ENCODE measurements around the gene WFDC2.
"Not testable (repeated sequence)": the region's sequence is repeated elsewhere in the genome, so short reads cannot be mapped to it uniquely, and the experiment has no call there.

WFDC2 gene

DNA sequence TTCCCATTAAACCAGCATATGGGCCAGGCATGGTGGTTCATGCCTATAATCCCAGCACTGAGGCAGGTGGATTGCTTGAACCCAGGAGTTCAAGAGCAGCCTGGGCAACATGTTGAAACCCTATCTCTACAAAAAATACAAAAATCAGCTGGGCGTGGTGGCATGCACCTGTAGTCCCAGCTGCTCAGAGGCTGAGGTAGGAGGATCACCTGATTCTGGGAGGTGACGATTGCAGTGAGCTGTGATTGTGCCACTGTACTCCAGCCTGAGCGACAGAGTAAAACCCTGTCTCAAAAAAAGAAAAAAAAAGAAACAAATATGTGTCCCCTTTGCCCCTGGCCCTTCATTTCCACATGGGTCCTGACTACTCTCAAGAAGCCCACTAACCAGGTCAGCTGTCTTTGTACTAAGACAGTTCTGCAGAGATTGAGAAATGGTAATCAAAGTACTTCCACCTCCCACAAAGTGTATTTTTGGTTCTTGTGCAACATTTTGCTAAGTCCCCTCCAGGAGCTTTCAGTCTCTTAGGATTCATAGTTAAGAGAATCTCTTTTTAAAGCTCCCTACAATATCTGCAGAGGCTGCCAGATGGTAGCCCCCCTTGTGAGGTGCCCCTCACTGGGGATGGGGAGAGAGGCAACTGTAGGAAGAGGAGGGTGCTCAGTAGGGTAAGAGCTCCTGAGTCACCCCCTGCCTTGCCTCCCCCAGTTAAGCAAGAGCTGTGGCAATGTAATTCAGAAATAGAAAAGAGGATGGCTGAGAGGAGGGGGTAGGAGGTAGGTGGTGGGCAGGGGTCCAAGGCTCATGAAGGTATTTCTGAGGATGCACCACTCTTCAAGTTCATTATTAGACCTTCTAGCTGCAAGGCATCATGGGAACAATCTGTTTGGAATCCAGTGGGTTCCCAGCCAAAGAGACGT lies 16.5 kb upstream of the WFDC2 start:
- DNase-seq, result no peak

DNA sequence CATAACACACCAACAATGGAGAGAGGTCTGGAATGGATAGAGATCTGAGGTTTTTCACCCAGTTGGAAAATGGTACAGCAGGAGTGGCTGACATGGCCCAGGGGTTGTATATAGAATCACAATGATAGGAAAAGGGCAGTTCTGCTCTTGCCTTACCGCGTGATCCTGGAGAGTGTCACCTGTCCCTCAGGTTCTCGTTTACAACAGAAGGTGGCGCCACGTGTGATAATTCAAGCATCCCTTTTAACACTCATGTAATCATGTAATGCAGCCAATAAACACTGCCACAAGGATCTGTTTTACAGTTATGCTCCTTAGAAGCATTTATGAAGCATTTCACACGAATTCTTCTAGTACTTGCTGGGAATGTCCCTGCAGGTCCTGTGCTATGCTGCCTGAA lies 12.9 kb upstream of the WFDC2 start:
- DNase-seq, result no peak

DNA sequence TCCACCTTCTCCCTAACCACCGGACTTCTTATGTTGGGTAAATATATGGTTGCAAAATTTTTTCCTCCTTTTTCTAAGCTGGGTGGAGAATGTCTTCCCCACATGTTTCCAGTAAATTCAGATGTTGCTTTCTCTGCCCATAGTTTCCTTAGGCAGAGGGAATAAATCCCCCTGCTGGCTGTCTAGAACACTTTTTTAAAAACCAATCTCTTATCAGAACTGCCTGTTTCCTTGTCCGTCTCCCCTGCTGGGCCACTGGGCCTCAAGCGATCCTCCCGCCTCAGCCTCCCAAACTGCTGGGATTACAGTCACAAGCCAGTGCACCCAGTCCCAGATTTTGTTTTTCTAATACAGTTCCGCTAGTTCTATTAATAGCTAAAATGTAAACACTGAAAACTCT lies 9.9 kb upstream of the WFDC2 start:
- DNase-seq, result no peak

DNA sequence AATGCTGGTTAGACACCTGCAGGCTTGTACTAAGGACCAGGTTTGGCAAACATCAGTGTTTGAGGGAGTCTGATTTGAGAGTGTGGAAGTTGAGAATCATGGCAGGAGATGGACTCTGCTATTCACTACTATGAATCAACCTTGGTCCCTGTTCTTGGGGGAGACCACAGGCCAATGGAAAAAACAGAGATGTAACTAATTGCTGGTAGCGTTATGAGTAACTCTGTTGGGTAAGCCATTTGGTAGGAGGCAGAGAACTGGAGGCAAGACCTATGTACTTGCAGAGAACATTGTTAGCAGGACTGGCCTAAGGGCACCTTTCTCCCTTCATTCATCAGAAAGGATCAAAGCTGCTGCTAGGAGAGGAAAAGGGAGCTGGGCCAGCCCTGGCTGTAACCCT lies 8.3 kb upstream of the WFDC2 start:
- DNase-seq, result no peak

DNA sequence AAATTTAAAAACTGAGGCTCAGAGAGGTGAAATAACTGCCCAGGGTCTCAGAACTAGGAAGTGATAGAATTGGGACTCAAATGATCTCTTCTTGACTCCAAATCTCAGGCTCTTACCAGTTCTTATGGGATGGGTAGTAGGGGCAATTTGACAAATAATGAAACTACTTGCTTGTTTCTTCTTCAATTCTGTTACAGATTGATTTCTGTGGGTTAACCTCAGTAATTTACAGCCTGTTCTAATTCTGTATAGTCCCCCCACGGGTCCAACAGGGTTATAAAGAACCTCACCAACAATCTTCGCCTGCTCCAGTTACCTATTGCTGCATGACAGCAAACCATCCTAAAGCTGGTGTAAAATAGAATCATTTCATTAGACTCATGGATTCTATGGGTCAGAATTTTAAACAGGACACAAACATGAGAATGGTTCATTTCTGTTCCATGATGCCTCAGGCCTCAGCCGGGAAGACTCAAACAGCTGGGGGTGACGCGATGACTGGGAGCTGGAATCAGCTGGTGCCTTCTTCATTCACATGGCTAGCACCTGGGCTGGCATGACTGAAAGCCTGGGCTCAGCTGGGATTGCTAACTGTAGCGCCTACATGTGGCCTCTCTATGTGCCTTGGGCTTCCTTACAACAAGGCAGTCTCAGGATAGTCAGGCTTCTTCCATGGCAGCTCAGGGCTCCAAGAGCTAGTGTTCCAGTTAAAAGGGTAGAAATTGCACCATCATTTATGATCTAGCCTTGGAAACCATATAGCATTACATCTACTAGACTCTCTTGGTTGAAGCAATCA lies 6.6 kb upstream of the WFDC2 start:
- no peak for DNase-seq

DNA sequence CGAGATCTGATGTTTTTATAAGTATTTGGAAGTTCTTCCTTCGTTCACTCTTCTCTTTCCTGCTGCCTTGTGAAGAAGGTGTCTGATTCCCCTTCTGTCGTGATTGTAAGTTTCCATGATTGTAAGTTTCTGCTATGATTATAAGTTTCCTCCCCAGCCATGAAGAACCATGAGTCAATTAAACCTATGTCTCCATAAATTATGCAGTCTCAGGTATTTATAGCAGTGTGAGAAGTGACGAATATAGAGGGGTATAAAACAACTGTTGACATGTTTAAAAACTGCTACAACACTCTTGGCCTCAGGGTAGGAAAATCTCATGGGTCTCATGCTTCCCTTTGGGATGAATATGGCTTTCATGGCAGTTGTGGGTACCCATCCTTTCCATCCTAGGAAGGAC lies 5.8 kb upstream of the WFDC2 start:
- no peak for DNase-seq

DNA sequence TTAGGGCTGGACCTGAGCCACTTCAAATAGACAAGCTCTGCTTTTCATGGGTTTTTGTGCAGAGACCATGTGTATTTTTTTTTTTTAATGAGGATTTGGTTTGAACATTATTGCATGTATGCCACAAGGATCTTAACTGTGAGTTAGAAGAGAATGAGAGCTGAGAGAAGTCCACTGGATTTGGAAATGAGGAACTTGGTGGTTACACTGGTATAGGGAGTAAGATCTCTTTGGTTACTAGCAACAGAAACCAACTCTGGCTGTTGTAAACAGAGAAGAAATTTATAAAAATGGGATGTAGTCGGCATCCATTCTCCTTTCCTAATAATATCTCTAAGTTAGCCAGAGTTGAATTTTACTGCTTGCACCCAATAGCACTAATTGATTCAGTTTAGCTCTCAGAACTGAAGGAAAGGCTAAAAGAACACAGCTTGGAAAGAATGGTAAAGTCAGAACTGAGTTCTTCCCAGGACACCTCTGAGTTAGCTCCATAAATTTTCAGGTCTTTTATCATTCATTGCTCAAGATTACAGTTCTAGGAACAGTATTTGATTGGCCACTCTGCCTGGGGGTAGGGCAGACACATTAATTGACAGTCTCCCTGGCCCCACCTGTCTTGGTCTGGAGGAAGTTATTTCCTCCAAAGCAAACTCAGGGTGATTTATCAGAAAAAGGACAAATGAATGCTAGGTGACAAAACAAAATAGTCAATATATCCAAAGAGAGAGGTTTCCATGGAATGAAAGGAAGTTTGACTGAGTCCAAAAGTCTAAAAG lies 3.9 kb upstream of the WFDC2 start:
- DNase-seq, result no peak

DNA sequence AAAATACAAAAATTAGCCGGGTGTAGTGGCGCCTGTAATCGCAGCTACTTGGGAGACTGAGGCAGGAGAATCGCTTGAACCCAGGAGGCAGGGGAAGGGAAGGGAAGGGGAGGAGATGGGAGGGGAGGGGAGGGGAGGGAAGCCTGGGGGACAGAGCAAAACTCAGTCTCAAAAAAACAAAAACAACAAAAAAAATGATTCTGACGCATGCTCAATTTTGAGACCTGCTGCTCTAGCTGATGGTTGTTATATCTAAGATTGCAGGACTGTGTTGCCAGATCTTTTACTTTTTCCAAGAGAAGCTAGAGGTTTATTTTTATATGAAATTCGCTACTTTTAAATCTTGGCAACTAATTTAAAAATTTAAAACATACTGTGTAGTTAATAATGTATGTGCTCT lies 2.4 kb upstream of the WFDC2 start:
- DNase-seq, result no peak

DNA sequence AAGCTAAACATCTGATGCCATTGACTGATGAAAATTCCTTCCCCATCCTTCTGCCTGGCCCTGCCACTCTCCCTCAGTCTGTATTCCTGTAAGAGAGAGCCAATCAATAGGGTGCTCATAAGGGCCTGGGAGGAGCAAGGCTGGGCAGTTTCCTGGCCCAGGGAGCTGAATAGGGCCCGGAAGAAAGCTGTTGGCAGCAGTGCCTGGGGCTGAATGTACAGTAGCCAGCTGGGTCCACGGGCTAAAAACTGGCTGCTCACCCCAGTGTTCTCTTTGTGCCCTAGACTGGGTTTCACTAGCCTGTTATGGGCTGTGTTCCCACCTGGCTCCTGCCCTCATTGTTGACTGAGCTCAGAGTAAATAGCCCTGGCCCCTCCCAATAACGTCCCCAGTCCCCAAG lies 1.7 kb upstream of the WFDC2 start:
- DNase-seq, result no peak

DNA sequence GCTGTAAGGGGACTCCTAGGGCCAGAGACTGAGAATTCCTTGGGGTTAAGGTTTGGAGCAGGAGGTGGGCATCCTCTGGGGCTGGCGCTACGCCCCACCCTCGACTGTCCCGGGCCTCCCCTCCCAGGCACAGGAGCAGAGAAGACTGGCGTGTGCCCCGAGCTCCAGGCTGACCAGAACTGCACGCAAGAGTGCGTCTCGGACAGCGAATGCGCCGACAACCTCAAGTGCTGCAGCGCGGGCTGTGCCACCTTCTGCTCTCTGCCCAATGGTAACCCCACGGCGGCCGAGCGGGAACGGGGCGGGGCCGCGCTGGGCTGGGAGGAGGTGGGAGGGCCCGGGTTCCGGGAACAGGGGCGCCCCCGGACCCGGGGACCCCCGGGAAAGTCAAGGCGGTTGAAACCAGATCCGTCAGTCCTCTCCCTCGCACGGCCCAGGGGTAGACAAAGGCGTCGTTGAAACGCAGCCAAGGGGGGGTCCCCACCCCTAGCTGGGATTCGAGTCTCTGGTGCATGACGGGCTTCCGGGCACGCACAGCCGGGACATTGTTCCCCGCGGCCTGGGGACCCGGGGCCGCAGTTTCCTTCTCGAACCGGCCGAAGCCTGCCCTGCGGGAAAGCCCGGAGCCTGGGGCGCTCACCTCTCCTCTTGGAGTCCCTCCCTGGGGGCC lies 844 bp downstream of the WFDC2 start:
- DNase-seq, result no peak

DNA sequence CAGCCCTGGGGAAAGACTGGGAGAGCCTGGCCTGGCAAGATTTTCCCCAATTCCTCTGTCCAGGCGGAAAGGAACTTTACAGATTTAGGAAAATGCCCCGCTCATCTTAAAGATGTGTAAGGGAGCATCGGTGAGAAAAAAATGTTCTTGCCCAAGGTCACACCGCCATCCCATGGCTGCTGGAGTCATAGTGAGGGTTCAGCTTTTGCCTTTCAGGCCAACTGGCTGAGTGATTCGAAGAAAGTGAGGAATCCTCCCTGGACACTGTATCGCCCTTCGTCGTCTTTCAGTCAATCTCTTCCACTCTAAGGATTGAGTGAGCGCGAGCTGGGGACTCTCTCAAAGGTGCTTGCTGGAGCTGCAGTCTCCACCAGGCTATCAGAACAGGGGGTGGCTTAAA lies 1.4 kb downstream of the WFDC2 start:
- no peak for DNase-seq

DNA sequence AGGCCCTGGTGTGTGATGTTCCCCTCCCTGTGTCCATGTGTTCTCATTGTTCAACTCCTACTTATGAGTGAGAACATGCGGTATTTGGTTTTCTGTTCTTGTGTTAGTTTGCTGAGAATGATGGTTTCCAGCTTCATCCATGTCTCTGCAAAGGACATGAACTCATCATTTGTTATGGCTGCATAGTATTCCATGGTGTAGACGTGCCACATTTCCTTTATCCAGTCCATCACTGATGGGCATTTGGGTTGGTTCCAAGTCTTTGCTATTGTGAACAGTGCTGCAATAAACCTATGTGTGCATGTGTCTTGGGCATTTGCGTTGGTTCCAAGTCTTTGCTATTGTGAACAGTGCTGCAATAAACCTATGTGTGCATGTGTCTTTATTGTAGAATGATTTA lies 2.7 kb downstream of the WFDC2 start:
- DNase-seq, result not testable (repeated sequence)

DNA sequence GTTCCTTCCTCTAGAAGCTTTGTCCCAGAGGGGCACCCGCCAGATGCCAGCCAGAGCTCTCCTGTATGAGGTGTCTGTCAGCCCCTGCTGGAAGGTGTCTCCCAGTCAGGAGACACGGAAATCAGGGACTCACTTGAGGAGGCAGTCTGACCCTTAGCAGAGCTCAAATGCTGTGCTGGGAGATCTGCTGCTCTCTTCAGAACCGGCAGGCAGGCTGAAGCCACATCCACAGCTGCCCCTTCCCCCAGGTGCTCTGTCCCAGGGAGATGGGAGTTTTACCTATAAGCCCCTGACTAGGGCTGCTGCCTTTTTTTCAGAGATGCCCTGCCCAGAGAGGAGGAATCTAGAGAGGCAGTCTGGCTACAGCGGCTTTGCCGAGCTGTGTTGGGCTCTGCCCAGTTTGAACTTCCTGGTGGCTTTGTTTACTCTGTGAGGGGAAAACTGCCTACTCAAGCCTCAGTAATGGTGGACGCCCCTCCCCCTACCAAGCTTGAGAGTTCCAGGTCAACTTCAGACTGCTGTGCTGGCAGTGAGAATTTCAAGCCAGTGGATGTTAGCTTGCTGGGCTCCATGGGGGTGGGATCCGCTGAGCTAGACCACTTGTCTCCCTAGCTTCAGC lies 8.1 kb downstream of the WFDC2 start:
- not testable (repeated sequence) for DNase-seq

DNA sequence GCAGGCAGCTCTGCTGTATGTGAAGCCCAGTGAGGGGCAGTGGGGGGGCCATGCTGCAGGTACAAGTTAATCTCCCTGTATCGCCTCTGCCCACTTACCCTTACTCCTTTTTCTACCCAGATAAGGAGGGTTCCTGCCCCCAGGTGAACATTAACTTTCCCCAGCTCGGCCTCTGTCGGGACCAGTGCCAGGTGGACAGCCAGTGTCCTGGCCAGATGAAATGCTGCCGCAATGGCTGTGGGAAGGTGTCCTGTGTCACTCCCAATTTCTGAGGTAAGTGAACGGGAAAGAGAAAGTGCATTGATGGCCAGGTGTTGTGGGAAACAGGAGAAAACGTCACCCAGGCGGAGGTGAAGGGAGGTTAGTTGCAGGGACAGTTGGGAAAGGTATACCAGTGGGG lies 10.3 kb downstream of the WFDC2 start:
- DNase-seq, result no peak

DNA sequence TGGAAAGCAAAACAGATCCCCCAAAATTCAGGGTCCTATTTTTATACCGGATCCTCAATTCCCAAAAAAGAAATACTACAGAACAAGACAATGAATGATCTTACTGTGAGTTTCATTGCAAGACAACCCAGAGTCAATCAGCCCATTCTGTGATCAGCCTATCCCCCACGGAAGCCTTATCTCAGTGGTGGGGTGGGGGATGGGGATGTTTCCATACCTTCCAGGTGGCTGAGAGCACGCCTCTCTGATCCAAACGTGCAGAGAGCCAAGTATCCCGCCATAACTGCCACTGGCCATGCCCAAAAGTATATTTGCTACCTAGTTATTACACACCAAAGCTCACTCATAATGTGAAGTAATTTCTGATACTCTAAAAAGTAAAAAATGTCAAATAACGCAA lies 15.1 kb downstream of the WFDC2 start:
- no peak for DNase-seq

DNA sequence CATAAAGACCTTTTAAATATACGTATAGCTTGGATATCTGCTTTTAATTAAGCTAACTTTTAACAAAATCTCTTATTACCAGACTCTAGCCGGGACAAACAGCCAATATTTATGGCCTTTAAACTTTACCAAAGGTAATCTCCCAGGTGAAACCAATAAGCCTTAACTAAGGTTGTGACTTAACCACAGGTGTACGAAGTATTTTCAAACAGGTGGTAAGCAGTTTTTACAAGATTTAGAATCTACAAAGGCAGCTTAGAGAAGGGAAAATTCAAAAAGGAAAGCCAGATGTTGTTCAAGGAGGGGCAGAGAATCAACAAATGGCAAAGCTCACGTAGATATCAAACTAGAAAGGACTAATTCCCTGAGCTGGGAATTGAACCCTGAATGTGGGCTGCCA lies 15.8 kb downstream of the WFDC2 start:
- no peak for DNase-seq

DNA sequence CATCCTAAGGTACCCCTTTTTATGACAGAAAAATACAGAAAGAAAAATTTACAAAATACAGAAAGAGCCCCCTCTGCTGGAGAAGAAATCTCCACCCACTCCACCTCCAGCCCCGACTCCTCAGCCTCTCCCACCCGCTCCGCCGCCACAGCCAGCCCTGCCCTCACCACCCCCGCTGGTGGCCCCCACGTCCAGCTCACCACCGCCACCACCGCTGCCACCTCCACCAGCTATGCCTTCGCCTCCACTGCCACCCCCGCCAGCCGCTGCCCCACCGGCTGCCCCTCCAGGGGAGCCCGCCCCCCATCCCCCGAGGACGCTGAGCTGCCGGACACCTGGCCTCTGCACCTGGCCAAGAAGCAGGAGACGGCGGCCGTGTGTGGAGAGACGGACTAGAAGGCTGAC lies 17.7 kb downstream of the WFDC2 start:
- no peak for DNase-seq

DNA sequence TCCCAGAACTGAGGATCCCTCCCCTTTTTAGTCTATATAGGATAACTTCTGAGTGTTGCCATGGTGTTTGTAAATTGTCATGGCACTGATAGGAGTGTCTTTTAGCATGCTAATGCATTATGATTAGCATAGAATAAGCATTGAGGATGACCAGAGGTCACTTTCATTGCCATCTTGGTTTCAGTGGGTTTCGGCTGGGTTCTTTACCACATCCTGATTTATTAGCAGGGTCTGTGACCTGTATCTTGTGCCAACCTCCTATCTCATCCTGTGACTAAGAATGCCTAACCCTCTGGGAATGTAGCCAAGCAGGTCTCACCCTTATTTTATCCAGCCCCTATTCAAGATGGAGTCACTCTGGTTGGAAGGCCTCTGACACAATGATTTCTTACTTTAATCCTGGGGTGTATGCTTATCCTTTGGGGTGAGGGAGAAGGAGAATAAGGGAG lies 19.6 kb downstream of the WFDC2 start:
- DNase-seq, result no peak

DNA sequence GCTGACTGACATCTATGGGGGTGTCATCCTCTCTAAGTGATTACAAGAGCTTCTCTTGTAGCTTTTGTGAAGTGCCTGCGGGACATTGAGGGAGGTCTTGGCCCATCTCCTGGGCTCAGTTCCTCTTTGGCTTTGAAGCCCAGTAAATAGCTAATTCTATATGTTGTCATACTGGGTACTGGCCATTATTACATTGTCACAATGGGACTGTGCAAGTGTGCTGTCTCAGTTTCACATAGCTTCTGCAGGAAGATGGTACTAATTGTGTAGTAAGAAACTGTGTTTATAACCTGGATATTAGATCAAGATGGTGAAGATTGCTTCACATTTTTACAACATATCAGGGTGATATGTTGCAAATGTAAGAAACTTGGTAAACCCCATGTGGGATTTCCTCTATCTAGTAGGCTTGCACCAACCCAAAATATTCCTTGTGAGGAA lies 26.0 kb downstream of the WFDC2 start:
- DNase-seq, result no peak

DNA sequence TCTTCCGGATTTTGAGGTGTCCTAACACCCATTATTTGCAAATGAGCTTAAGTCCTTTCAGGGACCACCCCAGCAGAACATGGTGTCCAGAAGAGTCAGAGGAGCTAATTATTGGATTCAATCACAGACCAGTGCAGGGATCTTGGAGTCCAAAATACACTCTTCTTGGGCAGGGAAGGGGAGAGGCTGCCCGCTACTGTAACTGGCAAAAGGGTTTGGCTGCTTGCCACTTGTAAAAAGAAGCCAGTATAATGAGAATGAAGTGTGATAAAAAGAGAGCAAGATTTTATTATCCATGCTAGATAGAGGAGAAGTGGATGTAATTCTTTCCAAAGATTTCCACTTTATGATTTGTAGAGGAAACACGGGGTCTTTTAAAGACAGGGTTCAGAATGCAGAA lies 26.6 kb downstream of the WFDC2 start:
- DNase-seq, result no peak

DNA sequence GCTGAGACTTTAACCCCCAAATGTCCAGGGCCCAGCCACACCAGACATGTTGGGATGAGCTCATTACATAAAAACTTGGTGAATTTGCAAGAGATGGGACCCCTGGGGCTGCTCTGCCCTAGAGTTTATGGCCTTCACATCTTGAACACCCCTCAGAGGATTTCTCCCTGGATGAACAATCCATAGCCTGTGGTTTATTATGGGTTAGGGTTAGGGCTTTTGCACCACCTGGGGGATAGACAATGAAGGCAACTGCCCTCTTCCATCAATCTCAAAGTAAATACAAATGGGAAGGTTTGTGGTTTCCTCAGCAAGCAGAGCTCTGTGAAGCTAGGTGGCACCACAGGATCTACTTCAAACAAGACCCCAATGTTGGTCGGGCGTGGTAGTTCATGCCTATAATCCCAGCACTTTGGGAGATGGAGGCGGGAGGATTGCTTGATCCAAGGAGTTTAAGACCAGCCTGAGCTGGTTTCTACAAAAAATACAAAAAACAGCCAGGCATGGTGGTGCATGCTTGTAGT lies 28.5 kb downstream of the WFDC2 start:
- DNase-seq, result no peak

DNA sequence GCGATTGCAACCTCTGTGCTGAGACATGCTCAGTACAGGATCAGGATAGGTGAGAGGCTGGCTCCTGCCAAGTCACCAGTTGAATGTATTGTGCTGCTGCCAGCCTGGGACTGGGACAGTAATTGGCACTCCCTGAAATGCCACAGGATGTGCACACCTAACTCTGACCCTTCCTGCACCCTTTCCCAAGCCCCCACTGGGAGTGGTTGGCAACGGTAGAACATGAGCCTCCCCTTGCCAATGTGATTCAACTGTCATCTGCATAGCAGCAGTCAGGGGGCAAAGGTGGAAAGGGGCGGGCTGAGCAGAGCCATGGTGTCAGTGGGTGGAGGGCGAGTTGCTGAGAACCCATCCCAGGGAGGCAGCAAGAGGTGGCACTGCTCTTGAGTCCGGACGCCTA lies 30.5 kb downstream of the WFDC2 start:
- DNase-seq, result no peak

Data from fibroblast of skin of right biceps (primary cell).